ENCODE results near the gene SVBP. TPM values are rescaled to one million over a fixed set of nuclear protein-coding genes. Genes with fewer than 3 reads are reported as not detected.

SVBP gene
- total RNA-seq, 1 donor from 2014 or later, result 47.5 TPM

- DNase-seq (ENCODE audit: low read depth), result no peak
- H3K4me3 ChIP-seq (ENCODE audit: low read depth, low read length), result no peak overlapping the region
- TF ChIP-seq, protein P1, sequence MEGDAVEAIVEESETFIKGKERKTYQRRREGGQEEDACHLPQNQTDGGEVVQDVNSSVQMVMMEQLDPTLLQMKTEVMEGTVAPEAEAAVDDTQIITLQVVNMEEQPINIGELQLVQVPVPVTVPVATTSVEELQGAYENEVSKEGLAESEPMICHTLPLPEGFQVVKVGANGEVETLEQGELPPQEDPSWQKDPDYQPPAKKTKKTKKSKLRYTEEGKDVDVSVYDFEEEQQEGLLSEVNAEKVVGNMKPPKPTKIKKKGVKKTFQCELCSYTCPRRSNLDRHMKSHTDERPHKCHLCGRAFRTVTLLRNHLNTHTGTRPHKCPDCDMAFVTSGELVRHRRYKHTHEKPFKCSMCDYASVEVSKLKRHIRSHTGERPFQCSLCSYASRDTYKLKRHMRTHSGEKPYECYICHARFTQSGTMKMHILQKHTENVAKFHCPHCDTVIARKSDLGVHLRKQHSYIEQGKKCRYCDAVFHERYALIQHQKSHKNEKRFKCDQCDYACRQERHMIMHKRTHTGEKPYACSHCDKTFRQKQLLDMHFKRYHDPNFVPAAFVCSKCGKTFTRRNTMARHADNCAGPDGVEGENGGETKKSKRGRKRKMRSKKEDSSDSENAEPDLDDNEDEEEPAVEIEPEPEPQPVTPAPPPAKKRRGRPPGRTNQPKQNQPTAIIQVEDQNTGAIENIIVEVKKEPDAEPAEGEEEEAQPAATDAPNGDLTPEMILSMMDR (conservative IDR thresholded peaks at IDR 0.05; ENCODE audit: low read depth, low read length), result no peak
Observed at GRCh38 chr1:42841010-42841409, 23.8 kb upstream of the SVBP start.

DNA sequence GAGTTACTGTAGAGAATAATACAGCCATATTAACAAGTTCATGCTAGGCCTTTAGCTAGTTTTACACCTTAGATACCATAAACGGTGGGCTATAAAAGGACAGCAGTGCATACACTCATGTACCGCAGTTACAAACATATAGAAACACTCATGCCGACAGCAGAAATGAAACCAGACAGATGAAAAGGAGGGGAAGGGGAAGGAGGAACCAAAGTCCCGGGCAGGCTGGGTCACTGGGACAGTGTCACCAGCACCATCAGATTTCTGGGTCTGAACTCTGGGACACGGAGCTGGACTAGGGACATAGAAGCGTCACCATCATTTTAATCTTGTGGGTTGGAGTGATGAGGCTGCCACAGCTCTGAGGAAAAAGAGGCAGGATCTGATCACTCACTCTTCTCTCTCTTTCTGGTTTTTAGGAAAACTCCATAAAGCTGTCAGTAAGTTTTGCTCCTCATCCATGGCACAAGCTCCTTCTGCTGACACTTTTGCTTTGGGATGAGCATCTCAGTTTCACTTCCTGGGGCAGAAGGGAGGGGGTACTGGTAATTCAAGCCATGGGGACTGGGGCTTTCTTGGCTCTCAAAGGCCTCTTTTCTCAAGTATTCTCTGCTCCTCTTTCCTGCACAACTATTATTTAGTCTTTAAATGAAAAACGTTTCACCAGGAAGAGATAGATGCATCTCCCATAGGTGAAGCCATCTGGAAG lies 21.4 kb upstream of the SVBP start:
- no peak overlapping the region for H3K4me3 ChIP-seq (ENCODE audit: low read depth, low read length)
- TF ChIP-seq, protein P1 (conservative IDR thresholded peaks at IDR 0.05; ENCODE audit: low read depth, low read length), result no peak
- DNase-seq (ENCODE audit: low read depth), result no peak

GRCh38 chr1:42837709-42838108 lies 20.5 kb upstream of the SVBP start:
- TF ChIP-seq, protein P1 (conservative IDR thresholded peaks at IDR 0.05; ENCODE audit: low read depth, low read length), result no peak
- H3K4me3 ChIP-seq (ENCODE audit: low read depth, low read length), result no peak overlapping the region
- DNase-seq (ENCODE audit: low read depth), result no peak

DNA sequence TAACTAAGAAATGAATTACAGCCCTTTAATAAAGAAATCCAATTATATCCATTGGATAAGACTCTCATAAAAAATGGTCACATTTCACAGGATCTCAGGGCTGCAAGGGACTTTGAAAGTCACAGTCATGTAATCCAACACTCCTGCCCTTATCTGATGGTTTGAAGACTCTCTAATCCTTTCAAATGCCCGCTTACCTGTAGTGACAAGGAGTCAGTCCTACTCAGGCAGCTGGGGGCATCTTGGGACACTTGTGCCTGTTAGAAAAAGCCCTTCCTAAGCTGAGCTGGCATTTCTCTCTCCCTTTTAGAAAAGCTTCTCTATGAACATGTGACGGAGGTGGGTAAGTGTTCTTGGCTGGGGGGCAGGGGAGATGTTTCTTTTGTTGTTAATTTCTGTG lies 18.2 kb upstream of the SVBP start:
- H3K4me3 ChIP-seq (ENCODE audit: low read depth, low read length), result no peak overlapping the region
- TF ChIP-seq, protein P1 (conservative IDR thresholded peaks at IDR 0.05; ENCODE audit: low read depth, low read length), result no peak
- DNase-seq (ENCODE audit: low read depth), result no peak

DNA sequence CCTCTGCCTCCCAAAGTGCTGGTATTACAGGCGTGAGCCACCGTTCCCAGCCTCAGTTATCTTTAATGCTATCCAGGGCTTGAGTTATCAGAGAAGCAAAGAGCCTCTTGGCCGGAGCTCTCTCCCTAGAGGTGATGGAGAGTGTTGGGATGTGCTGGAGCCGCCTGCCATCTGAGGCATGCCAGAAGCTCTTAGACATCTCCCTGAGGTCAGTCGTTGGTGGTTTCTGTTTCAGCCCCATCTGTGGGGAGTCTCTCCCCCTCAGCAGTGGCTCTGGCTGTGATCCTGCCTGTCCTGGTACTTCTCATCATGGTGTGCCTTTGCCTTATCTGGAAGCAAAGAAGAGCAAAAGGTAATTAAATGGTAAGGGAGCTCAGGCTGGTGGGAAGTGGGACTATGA lies 17.6 kb upstream of the SVBP start:
- no peak overlapping the region for H3K4me3 ChIP-seq (ENCODE audit: low read depth, low read length)
- TF ChIP-seq, protein P1 (conservative IDR thresholded peaks at IDR 0.05; ENCODE audit: low read depth, low read length), result no peak
- DNase-seq (ENCODE audit: low read depth), result no peak

- H3K4me3 ChIP-seq (ENCODE audit: low read depth, low read length), result no peak overlapping the region
Observed at GRCh38 chr1:42833981-42834380, 16.8 kb upstream of the SVBP start.

More at GRCh38 chr1:42833981-42834380, 16.8 kb upstream of the SVBP start:
- DNase-seq (ENCODE audit: low read depth), result no peak
- TF ChIP-seq, protein P1 (conservative IDR thresholded peaks at IDR 0.05; ENCODE audit: low read depth, low read length), result no peak
